ENCODE results near the gene PHLDB1. TPM values are rescaled to one million over a fixed set of nuclear protein-coding genes. Genes with fewer than 3 reads are reported as not detected.

The PHLDB1 gene
- total and polyA plus RNA-seq, 8 donors, result 76.5 to 120 (median 91.7) TPM

DNA sequence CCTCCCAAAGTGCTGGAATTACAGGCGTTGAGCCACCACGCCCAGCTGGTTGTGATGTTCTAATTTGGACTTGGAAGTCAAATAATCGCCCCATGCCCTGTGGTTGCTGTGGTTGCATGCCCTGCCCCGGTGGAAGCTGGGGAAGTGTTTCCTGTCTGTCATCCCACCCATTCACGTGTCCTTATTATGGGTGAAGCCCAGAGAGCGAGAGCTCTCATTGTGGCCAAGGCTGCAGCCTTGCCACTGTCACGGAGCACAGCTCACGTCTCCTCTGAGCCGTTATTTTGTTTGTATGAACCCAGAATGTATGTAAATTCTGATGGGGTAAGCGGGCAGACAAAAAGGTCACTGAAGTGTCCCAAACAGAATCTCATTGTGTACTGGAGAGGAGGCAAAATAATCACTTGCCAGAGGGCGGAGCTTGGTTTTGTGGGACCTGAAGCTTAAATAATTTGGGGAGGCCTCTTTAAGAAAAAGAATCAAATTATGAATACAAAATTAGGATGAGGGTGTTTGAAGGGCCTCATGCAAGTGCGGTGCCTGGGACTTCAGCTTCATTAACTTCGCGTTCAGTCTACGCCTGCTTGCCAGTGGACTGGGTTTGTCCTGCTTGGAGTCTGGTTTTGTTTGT is 97.8 kb downstream of the PHLDB1 start:
- Histone ChIP-seq H3K27me3 (peaks cover 0 to 8% of the 10 kb centered on the region in 2 donors), H3K4me3 (no peak overlapping the region), H3K4me1 (peaks cover 0 to 7% of the 10 kb centered on the region in 2 donors), H3K9me3 (peaks cover 0 to 5% of the 10 kb centered on the region in 2 donors), H3K36me3 (no peaks in the 10 kb centered on the region), H3K27ac (no peak overlapping the region)
- DNase-seq (no peak), ATAC-seq (peak; percentile 68)
- intact Hi-C loops (cut with DNase I), result no loop called here
- TF ChIP-seq, protein P1, sequence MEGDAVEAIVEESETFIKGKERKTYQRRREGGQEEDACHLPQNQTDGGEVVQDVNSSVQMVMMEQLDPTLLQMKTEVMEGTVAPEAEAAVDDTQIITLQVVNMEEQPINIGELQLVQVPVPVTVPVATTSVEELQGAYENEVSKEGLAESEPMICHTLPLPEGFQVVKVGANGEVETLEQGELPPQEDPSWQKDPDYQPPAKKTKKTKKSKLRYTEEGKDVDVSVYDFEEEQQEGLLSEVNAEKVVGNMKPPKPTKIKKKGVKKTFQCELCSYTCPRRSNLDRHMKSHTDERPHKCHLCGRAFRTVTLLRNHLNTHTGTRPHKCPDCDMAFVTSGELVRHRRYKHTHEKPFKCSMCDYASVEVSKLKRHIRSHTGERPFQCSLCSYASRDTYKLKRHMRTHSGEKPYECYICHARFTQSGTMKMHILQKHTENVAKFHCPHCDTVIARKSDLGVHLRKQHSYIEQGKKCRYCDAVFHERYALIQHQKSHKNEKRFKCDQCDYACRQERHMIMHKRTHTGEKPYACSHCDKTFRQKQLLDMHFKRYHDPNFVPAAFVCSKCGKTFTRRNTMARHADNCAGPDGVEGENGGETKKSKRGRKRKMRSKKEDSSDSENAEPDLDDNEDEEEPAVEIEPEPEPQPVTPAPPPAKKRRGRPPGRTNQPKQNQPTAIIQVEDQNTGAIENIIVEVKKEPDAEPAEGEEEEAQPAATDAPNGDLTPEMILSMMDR (IDR thresholded peaks at IDR 0.05), result no peak

DNA sequence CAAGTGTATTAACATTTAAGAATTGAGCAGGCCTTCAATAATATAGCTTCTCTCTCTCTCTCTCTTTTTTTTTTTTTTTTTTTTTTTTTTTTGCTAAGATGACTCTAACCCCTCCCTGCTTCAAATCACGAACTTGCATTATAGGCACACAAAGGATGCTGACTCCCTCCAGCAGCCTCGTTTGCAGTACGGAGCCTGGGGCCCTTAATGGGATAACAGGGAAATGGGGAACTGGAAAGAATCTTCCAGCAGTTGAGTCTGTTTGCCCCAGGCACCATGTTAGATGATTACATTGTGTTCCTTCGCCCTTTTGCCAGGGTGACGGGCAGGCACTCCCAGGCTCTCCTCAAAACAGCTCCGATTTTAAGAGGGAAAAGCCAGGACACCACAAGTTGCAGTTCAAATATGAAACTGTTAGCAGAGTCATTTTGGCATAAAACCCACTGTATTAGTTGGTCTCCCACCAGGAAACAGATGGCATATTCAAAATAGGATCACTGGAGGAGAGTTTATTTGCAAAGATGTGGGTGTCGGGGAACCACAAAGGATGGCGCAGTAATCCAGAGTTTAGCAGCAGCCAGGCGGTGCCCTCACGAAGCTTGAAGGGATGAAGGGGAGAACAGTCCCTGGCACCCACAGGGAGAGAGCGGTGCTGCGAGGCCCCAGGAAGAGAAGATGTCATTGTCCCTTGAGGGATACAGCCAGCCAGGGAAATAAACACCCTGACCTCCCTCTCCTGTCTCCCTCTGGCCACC is 98.6 kb downstream of the PHLDB1 start:
- ATAC-seq, result no peak

DNA sequence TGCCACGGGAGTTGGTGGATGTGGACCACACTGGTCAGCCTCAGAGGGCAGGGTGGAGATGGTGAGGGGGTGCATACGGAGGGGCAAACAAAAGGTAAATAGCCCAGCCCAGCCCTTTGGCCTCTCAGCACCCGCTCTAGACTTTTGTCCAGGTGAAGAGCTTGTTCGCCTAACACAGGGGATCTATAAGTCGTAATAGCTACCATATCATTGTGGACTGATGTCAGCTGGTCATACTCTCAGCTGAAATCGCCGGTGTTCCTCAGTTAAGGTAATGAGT is 99.1 kb downstream of the PHLDB1 start:
- no peak for ATAC-seq
- Histone ChIP-seq H3K9me3 (no peaks in the 10 kb centered on the region), H3K4me1 (peaks cover 0 to 7% of the 10 kb centered on the region in 2 donors), H3K36me3 (no peaks in the 10 kb centered on the region), H3K27me3 (peaks cover 0 to 8% of the 10 kb centered on the region in 2 donors), H3K4me3 (no peak overlapping the region), H3K27ac (no peak overlapping the region)
- intact Hi-C loops (cut with DNase I), result no loop called here
- TF ChIP-seq, protein P1 (IDR thresholded peaks at IDR 0.05), result no peak
- no peak for DNase-seq

More for the DNA sequence above, 98.6 kb downstream of the PHLDB1 start:
- Histone ChIP-seq H3K4me1 (peaks cover 0 to 7% of the 10 kb centered on the region in 2 donors), H3K9me3 (no peaks in the 10 kb centered on the region), H3K36me3 (no peaks in the 10 kb centered on the region), H3K27ac (no peak overlapping the region), H3K4me3 (no peak overlapping the region), H3K27me3 (peaks cover 0 to 8% of the 10 kb centered on the region in 2 donors)
- TF ChIP-seq, protein P1 (IDR thresholded peaks at IDR 0.05), result no peak
- intact Hi-C loops (cut with DNase I), result no loop called here
- DNase-seq, result no peak

Small RNA genes within 50 kb of the gene (microRNA-seq; reads per million reads assigned to microRNA genes)
- gene MIR6716, result 0.17 to 0.41 reads per million in 2 donors

Other genes with a start within 250 kb of the PHLDB1 start
- 10 to 100 TPM; 40.8 to 45.3 TPM for gene UBE4A, start 248.0 kb upstream of the PHLDB1 start, total RNA-seq
- 10 to 100 TPM; 40.3 to 47.7 (median 44.0) TPM for gene UBE4A, start 248.0 kb upstream of the PHLDB1 start, polyA plus RNA-seq (ENCODE audit: insufficient read length in 6 of 6)
- gene ATP5MG, start 206.0 kb upstream of the PHLDB1 start, total RNA-seq, result 100 to 1,000 TPM; 151 to 155 TPM
- gene ATP5MG, start 206.0 kb upstream of the PHLDB1 start, polyA plus RNA-seq (ENCODE audit: insufficient read length in 6 of 6), result 100 to 1,000 TPM; 369 to 408 (median 392) TPM
- 10 to 100 TPM; 45.8 to 52.9 TPM for gene KMT2A, start 171.1 kb upstream of the PHLDB1 start, total RNA-seq
- 10 to 100 TPM; 52.5 to 61.7 (median 55.2) TPM for gene KMT2A, start 171.1 kb upstream of the PHLDB1 start, polyA plus RNA-seq (ENCODE audit: insufficient read length in 6 of 6)
- under 1 TPM in 1 of 2 donors, not detected in 1; 0.82 TPM for gene TTC36, start 80.1 kb upstream of the PHLDB1 start, total RNA-seq
- gene TTC36, start 80.1 kb upstream of the PHLDB1 start, polyA plus RNA-seq (ENCODE audit: insufficient read length in 6 of 6), result 1 to 10 TPM in 2 of 6 donors, under 1 TPM in 4; 0.73 to 1.3 (median 0.87) TPM
- 10 to 100 TPM; 15.4 to 33.2 TPM for gene TMEM25, start 76.4 kb upstream of the PHLDB1 start, total RNA-seq
- gene TMEM25, start 76.4 kb upstream of the PHLDB1 start, polyA plus RNA-seq (ENCODE audit: insufficient read length in 6 of 6), result 10 to 100 TPM; 20.0 to 25.8 (median 22.7) TPM
- gene IFT46, start 41.7 kb upstream of the PHLDB1 start, total RNA-seq, result 10 to 100 TPM; 15.6 to 19.1 TPM
- 10 to 100 TPM; 39.2 to 48.3 (median 44.6) TPM for gene IFT46, start 41.7 kb upstream of the PHLDB1 start, polyA plus RNA-seq (ENCODE audit: insufficient read length in 6 of 6)
- gene ARCN1, start 35.2 kb upstream of the PHLDB1 start, total RNA-seq, result 100 to 1,000 TPM; 141 to 163 TPM
- 100 to 1,000 TPM; 150 to 171 (median 168) TPM for gene ARCN1, start 35.2 kb upstream of the PHLDB1 start, polyA plus RNA-seq (ENCODE audit: insufficient read length in 6 of 6)
- not detected for gene TREH, start 72.0 kb downstream of the PHLDB1 start, total RNA-seq
- under 1 TPM in 5 of 6 donors, not detected in 1; 0.20 to 0.42 (median 0.24) TPM for gene TREH, start 72.0 kb downstream of the PHLDB1 start, polyA plus RNA-seq (ENCODE audit: insufficient read length in 6 of 6)
- gene DDX6, start 183.5 kb downstream of the PHLDB1 start, total RNA-seq, result 100 to 1,000 TPM; 105 to 117 TPM
- 100 to 1,000 TPM; 121 to 143 (median 138) TPM for gene DDX6, start 183.5 kb downstream of the PHLDB1 start, polyA plus RNA-seq (ENCODE audit: insufficient read length in 6 of 6)